Muscle of back (tissue), 11 donors: ENCODE measurements around the gene ADAMTS15. TPM values are rescaled to one million over a fixed set of nuclear protein-coding genes. Genes with fewer than 3 reads are reported as not detected.

Experiments used
- DNase-seq, 3 donors: peaks; one replicate each; pipeline versions ENCODE4 v3.0.0 to v3.0.0-alpha.2; 2013
- polyA plus RNA-seq, 10 donors: library from polyadenylated mRNA; unstranded; fragments of 120-200 nt; gene quantifications; one replicate each; pipeline ENCODE4 v1.2.1, GENCODE V29; 2013; ENCODE audit not compliant: insufficient read length in 10 of 10

ADAMTS15 gene
- polyA plus RNA-seq, 10 donors: 16.6 to 28.9 (median 21.3) TPM

DNA sequence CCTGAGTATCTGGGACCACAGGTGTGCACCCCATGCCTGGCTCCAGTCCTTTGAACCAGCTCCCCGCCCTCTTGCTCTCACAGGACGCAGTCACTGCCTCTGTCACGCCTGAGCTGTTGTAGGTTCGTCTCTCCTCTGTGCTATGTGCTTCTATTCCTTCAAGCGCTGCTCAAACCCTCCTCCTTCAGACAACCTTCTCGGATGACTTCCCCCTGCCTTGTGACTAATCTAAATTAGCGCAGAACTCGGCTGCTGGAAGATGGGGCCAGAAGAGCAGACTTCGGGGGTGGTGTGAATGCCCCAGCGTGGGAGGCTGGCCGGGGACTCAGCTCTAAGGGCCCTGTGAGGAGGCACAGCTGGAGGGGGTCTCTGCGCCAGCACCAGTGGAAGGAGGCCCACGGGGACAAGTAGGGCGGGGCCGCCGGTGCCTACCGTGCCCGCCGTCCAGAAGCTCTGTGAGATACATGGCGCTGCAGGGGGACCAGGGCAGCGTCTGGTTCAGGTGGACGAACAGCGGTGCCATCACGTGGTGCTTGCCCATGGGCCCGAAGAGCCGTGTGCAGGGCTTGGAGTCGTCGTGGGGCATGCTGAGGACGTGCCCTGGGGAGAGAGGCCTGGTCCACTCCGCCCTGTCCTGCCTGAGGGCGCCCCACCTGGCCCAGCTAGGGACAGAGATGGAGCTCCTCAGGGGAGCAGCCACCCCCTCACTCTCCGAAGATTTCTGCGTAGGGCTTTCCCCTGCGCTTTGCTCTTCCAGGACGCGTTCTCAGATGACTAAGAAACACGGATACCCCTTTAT is 32.5 kb upstream of the ADAMTS15 start:
- DNase-seq: no peak

GRCh38 chr11:130416530-130416882 is 31.9 kb upstream of the ADAMTS15 start:
- DNase-seq: no peak

- no peak for DNase-seq
Observed at GRCh38 chr11:130416906-130417305, 31.5 kb upstream of the ADAMTS15 start.

GRCh38 chr11:130418210-130418609 is 30.2 kb upstream of the ADAMTS15 start:
- no peak for DNase-seq

GRCh38 chr11:130418756-130419155 is 29.7 kb upstream of the ADAMTS15 start:
- peak in 1 of 3 donors; percentile 45 for DNase-seq

DNA sequence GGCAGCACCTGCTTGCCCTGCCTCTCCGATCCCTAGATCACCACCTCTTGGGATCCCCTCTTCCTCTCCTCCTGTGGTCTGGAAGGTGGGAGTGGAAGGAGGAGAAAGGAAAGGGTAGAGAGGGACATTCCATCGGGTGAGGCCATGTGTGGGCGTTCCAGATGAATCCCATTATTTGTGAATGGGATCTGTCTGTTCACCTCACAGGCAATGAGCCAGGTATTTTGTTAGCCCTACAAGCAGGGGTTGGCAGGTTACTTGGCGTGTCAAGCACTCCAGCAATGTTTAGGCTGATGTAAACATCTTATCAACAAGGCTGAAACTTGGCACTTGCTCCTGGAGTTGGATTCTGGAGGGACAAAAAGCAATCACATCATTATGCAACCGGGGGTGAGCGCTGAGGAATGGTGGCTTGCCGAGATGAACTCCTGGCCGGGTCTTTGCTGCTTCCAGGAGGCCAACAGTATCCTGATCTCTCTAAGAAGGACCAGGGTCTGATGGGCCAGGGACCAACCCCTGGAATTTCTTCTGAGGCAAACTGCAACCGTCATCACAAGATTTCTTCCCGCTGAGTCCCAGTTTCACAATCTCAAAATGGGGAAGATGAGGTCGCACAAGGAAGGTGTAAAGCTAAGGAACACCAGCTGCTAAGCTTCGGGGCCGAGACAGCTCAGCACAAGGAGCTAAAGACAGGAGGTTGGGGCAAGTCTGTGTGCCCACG is 27.8 kb upstream of the ADAMTS15 start:
- DNase-seq: no peak

DNA sequence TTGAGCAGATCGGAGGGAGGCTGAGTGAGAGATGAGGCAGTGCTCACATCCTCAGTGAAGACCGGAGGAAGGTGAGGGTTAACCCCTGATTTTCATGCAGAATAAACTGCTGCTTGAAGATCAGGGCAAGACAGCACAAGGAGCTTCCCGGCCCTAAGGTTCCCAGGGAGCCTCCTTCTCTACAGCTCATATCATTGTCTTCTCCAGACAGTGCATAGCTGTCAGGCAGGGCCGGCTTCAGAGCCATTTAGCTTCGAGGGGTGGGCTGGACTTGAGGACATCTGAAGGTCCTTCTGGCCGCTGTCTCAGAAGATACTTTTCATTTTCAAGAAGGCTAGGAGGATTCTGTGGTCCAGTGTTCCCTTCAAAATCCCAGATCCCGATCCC is 27.3 kb upstream of the ADAMTS15 start:
- no peak for DNase-seq

GRCh38 chr11:130421697-130422096 is 26.7 kb upstream of the ADAMTS15 start:
- no peak for DNase-seq

- DNase-seq: no peak
Observed at GRCh38 chr11:130422251-130422995, 26.0 kb upstream of the ADAMTS15 start.

DNA sequence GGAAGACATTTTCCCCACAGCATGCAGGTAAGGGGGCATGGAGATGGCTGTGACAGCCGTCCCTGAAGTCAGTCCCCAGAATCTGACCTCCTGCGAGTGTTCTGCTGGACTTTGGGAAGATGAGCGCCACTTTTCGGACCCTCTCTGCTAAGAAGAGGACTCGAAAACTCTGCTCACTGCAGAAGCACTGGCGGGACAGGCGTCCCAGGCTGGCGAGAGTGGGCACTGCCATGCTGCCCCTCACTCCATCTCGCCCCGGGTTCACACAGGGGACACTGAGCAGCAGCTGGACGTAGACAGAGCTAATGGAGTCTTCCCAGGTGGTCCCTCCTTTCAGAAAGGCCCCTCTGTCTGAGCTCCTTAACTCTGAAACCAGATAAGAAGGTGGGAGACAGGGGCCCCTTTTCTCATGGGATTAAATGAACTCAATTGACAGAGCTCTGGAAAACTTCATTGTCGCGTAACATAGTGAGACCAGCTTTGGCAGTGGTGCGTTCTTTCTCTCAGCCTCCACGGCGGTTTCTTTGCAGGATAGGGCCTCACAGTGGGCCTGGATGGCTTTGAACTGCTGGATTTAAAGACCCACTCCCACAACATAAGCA is 24.8 kb upstream of the ADAMTS15 start:
- DNase-seq: no peak

GRCh38 chr11:130424613-130425140 is 23.8 kb upstream of the ADAMTS15 start:
- no peak for DNase-seq

GRCh38 chr11:130425156-130425555 is 23.3 kb upstream of the ADAMTS15 start:
- no peak for DNase-seq

- DNase-seq: no peak
Observed at GRCh38 chr11:130426223-130426836, 22.1 kb upstream of the ADAMTS15 start.

DNA sequence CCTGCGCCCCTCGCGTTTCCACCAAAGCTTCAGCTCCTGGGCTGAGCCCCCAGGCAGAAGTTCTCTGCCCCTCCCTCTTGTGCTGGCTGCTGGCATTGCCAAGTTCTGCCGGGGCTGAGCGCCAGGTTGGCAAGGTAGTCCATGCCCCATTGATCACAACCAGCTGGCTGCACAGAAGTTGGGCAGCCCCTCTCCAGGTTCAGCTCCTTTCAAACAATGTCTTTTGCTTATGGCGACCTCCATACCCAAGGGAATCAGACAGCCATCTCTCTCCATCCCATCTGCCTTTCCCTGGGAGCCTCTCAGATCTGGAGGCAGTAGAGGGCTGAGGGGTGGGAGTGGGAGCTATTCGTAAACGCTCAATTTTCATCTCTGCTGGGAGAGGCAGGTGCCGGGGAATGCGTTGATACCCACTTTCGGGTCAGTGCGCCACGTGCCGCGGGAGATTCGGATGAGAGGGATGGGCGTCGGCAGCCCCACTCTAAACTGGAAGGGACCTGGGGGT is 21.6 kb upstream of the ADAMTS15 start:
- no peak for DNase-seq

DNA sequence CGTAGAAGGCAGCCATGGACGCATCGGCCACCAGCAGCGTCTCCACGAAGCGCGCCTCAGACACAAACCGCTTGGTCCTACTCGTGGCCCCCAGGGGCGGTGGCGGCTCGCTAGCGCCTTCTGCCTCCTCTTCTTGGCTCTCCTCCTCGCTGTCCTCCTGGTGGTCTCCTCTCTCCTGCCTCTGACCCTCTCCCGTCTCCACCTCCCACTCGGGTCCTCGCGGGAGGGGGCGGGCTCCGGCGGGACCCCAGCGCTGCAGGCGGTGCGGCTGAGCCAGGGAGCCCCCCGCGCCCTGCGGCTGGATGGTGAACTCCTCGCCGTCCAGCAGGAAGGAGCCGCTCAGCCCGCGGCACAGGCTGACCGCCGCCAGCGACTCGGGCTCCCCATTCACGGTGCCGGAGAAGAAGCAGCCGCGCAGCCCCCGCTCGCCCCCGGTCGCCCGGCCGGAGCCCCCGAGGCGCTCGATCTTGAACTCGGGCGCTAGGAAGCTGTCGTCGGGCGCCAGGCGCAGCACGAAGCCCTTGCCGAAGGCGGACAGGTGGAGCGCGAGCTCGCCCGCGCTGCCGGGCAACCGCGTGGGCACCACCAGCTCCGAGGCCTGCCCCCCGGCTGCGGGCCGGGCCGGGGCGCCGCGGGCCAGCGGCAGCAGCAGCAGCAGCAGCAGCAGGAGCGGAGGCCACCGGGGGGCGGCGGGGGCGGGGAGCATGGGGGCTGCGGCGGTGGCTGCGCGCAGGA is 20.7 kb upstream of the ADAMTS15 start:
- peak in 1 of 3 donors; percentile 77 for DNase-seq

DNA sequence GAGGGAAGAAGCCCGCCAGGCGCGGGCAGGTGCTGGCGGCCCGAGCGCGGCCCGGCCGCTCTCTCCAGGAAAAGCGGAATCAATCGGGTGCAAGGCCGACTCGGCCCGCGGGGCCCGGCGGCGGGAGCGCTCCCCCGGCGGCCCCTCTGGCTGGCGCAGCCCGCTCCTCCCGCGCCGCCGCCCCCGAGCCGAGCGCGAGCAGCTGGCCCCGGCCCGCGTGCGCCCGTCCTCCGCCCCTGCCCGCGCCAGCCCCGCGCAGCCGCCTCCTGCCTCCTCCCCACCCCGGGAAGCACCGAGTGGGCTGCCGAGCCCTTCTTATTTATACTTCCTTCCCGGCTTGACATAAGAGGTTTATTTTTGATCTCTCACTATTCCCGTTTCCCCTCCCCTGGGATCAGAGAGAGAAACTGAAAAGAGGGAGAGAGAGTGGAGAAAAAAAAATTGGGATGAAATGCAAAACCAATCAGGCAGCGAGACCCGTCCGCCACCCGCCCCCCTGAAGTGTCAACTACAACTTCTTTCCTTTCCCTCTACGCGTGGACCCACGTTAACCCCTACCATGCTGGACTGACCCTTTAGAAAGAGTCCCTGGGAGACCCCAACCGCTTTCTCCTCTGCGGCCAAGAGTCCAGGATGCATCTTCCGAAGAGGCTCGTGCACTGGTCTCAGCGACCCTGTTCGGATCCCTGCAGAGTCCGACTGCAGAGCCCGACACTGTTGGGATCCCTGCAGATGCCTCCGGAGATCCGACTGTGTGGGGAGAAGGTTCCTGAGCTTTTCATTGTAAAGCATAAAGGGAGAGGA is 19.9 kb upstream of the ADAMTS15 start, which contains the start of gene ADAMTS8:
Gene ADAMTS8 (minus strand): TSS at position 294 of the 804 bp plus-strand sequence. CDS start 323 bp downstream, outside the sequence.
- DNase-seq: peak in 1 of 3 donors; percentile 64

- DNase-seq: no peak
Observed at GRCh38 chr11:130429120-130429681, 19.2 kb upstream of the ADAMTS15 start.

- no peak for DNase-seq
Observed at GRCh38 chr11:130429983-130430382, 18.5 kb upstream of the ADAMTS15 start.

DNA sequence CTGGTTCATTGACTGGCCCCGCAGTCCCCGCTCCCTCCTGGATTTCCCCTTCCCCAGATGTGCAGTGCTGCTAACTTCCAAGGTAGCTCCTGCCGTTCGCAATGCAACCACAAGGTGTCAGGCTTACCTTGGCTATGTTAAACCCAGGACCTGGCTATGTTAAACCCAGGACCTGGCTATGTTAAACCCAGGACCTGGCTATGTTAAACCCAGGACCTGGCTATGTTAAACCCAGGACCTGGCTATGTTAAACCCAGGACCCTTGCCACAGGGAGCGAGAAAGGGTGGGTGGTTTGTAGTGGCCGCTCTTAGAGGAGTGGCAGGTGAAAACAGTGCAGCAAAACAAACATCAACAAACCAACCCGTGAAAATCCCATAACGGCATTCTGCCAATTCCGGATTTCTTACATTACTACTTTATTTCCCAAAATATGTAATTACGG is 17.1 kb upstream of the ADAMTS15 start:
- peak in 2 of 3 donors; percentile 78 to 82 for DNase-seq
